GM12864 (cell line): Measurements from ENCODE around the gene NEURL1B.

ENCODE experiments used
- DNase-seq: peaks from one replicate; pipeline ENCODE4 v3.0.0-alpha.2; 2011; ENCODE audit warnings: low read depth
- H3K4me3 ChIP-seq: 2 replicates; pipeline ENCODE4 v1.5.1; 2011; ENCODE audit warnings: mild to moderate bottlenecking, low read depth, low read length, control low read depth
- TF ChIP-seq, protein P1 (sequence below): IDR thresholded peaks from 2 replicates; pipeline ENCODE4 v1.5.1; 2011; ENCODE audit warnings: low read depth, mild to moderate bottlenecking, moderate library complexity, low read length, control low read depth, inconsistent platforms; ENCODE audit errors: missing control alignments

Gene NEURL1B

DNA sequence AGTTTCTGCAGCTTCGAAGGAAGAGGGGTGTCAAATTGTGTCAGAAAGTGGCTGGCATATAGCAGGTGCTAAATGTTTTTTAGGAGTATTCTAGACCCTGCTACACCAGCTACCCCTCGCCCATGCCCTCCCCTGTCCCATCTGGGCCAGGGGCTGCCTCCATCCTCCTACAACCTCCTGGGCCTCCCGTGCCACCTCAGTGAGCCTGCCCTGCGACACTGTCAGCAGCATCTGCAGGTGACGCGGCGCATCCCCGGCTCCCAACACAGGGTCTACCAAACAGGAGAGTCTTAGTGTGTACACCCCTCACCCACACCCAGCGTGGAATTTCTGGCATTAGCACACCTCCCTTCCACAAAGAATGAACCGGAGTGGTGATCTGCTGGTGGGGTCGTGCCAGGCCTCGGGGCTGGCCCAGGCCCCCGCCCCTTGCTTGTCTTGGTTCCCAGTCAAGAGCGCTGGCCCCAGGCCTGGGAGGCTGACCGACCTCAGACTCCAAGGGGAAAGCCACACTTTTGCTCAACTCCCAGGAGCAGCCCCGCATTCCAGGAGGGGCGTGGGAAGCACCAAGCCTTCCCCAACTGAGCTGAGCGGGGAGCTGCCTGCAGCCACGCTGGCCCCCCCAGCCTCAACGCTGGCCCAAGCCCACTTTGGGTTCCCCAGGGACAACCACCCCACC is 55.2 kb downstream of the NEURL1B start:
- no peak overlapping the region for H3K4me3 ChIP-seq
- TF ChIP-seq, protein P1, sequence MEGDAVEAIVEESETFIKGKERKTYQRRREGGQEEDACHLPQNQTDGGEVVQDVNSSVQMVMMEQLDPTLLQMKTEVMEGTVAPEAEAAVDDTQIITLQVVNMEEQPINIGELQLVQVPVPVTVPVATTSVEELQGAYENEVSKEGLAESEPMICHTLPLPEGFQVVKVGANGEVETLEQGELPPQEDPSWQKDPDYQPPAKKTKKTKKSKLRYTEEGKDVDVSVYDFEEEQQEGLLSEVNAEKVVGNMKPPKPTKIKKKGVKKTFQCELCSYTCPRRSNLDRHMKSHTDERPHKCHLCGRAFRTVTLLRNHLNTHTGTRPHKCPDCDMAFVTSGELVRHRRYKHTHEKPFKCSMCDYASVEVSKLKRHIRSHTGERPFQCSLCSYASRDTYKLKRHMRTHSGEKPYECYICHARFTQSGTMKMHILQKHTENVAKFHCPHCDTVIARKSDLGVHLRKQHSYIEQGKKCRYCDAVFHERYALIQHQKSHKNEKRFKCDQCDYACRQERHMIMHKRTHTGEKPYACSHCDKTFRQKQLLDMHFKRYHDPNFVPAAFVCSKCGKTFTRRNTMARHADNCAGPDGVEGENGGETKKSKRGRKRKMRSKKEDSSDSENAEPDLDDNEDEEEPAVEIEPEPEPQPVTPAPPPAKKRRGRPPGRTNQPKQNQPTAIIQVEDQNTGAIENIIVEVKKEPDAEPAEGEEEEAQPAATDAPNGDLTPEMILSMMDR: no peak
- DNase-seq: no peak

DNA sequence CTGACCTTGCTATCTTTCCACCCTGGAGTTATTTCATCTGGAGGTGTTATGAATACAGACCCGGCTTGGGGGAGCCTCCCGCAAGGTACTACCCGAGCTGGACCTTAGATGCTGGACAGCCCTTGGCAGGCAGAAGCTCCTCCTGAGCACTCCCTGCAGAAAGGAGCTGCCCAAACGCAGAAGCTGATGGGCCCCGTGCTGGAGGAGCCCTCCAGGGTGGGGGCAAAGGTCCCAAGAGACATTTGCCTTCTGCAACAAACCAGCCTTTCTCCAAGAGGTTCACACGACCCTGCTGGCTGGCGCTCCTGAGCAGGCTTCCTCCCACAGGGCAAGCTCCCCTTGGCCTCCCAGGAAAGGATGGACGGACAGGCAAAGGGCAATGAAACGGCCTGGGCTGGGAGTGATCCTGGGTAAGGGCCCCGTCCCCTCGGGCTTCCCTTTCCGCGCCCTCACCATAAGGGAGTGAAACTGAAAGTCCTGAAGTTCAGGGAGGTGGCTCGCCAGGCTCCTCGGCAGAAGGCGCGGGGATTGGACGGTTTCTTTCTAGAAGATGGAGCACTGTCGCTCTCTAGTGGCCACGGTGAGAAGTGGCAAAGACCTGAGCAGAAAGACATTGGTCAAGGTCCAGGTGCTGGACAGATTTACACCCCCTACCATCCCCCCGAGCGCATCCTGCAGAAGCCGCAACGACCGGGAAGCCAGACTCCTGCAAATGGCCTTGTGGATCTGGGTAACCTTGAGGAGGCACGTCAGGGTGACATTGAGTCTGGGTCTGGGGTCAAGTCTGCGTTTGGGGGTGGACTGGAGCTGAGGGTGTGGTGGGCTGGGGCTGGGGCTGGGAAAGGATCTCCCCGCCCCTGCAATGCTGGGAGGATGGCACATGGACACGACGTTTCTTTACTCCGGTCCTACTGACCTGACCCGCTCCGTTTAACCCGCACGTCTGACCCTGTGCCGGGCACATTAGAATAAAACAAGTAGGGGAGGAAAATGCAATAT is 56.4 kb downstream of the NEURL1B start:
- TF ChIP-seq, protein P1: peak; percentile 95
- DNase-seq: peak; percentile 48
- H3K4me3 ChIP-seq: peak overlapping the region; percentile 54

DNA sequence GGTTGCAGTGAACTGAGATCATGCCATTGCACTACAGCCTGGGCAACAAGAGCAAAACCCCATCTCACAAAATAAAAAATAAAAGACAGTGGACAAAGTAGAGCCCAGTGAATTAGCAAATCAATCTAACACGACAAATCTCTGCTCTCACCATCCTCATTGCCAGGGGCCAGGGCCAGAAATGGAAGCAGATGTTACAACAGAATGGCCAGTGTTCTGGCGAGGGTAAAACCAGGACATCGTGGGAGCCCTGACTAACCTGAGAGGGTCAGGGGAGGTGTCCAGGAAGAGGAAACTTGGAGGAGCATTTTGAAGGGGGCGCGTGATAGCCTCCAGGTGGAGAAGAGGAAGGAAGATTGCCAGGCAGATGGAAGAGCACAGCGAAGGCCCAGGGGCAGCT is 58.4 kb downstream of the NEURL1B start:
- no peak overlapping the region for H3K4me3 ChIP-seq
- TF ChIP-seq, protein P1: no peak
- DNase-seq: no peak

DNA sequence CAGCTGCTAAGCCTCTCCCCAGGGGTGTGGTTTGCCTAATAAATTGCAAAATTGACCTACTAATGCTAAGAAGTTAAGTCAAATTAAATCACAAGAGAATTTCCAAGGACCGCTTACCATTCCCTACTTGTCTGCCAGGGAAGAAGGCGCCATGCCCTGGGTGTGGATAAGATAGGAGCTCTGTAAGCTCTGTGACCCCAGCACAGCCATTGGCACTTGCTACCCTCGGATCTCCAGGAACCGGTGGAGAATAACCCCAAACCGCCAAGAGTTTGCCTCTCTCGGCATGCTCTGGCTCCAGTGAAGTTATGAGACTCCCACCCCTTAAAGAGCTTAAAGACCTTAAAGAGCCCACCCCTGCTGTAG is 58.9 kb downstream of the NEURL1B start:
- DNase-seq: no peak
- TF ChIP-seq, protein P1: no peak
- H3K4me3 ChIP-seq: no peak overlapping the region

DNA sequence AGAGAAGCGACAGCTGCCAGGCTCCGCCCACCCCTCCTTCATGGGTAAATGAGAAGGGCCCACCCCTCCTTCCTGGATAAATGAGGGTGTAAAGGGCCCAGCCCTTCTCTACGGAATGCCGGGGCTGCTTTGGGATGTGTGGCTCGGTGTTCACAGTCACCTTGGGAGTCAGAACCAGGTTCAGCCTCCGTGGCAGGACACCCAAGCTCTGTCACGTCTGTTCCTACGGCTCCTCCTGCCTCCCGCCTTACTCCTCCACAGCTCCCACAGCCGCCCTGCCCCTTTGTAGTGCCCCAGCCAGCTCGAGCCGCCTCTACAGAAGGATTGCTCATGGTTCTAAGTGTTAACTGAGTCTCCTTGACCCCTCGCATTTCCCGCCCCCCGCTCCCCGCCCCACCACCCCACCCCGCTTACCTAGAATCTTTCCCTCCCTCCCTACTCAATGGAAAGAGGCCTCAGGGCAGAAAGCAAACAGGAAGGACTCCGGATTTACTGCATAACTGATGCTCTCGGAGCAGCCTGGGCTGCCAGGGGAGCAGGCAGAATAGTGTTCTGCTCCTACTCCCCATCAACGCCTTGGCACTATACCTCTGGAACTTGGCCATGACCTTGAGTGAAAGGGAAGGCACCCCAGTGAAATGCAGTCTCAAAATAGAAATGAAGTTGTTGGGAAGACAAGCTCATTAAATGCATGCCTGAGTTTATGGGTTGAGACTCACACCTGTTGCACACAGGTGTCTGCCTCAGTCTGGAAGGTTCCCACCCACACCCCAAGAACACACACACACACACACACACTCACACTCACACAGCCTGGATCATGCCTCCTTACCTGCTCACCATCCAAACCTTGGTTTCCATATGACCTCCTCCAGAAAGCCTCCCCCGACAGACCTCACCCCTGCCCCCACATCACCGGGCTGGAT is 59.6 kb downstream of the NEURL1B start:
- TF ChIP-seq, protein P1: no peak
- H3K4me3 ChIP-seq: no peak overlapping the region
- DNase-seq: no peak

DNA sequence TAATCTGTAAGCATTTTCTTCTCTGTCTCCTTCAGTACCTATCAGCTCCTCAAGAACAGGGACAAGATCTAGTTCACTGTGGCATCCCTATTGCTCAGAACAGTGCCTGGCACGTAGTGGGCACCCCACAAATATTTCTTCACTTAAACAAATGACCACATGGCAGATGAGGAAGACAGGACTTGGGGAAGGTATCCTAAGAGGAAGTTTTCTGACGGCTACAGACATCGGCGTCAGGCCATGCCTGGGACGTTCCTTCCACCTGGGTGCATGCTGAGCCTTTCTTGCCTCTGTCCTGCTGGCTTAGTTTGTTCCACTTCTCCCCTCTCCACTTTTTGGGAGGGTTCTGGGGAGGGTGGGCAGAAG is 60.2 kb downstream of the NEURL1B start:
- DNase-seq: no peak

More for the DNA sequence above, 60.2 kb downstream of the NEURL1B start:
- TF ChIP-seq, protein P1: no peak
- H3K4me3 ChIP-seq: no peak overlapping the region
